Stomach (tissue), 9 donors: ENCODE measurements around the gene COBL. TPM values are rescaled to one million over a fixed set of nuclear protein-coding genes. Genes with fewer than 3 reads are reported as not detected.
A peak's percentile ranks its signal among the peaks of the same experiment; 100 is the strongest.

ENCODE experiments used
- DNase-seq, 2 donors: peaks; one replicate each; pipeline versions ENCODE4 v3.0.0 to v3.0.0-alpha.2; 2013 to 2019
- H3K27ac ChIP-seq, 5 donors: fragments of 200-600 bp in 4 of 5; sonication (generic) in 4 of 5; one replicate each; pipeline ENCODE4 v1.5.1; 2013 to 2019; ENCODE audit warnings: mild to moderate bottlenecking in 1 of 5, moderate library complexity in 1 of 5
- H3K27me3 ChIP-seq, 3 donors: fragments of 200-600 bp; sonication (generic); one replicate each; pipeline ENCODE4 v1.5.1; 2017 to 2019; ENCODE audit warnings: mixed run types in 1 of 3
- H3K36me3 ChIP-seq, 4 donors: fragments of 200-600 bp; sonication (generic); 1 replicate in 3 of 4; 2 replicates in 1 of 4; pipeline ENCODE4 v1.5.1; 2016 to 2019
- H3K4me1 ChIP-seq, 4 donors: fragments of 200-600 bp; sonication (generic); one replicate each; pipeline ENCODE4 v1.5.1; 2016 to 2019
- H3K4me3 ChIP-seq, 4 donors: fragments of 200-600 bp; sonication (generic) in 3 of 4; one replicate each; pipeline ENCODE4 v1.5.1; 2016 to 2019; ENCODE audit warnings: mild to moderate bottlenecking in 1 of 4
- H3K9me3 ChIP-seq, 4 donors: fragments of 200-600 bp; sonication (generic); one replicate each; pipeline ENCODE4 v1.5.1; 2016 to 2019
- EP300 ChIP-seq: sonication (generic); formaldehyde crosslinking; IDR thresholded peaks from one replicate; pipeline ENCODE4 v1.6.1; 2017; ENCODE audit warnings: antibody characterized with exemption
- POLR2A ChIP-seq, 4 donors: fragments of 450-650 bp; IDR thresholded peaks; one replicate each; pipeline ENCODE4 v1.6.1; 2016; ENCODE audit warnings: antibody characterized with exemption in 4 of 4, control low read depth in 2 of 4, mild to moderate bottlenecking in 1 of 4, moderate library complexity in 1 of 4
- POLR2AphosphoS5 ChIP-seq, 3 donors: sonication (generic); formaldehyde crosslinking; IDR thresholded peaks; one replicate each; pipeline ENCODE4 v1.6.1; 2016; ENCODE audit warnings: antibody characterized with exemption in 3 of 3
- WGBS, 5 donors: extraction: QIAGEN DNeasy Blood & Tissue Kit in 3 of 5; methylation state at CpG; one replicate each; pipeline versions ENCODE4 v1.1.5 to v1.1.7; 2013 to 2018; 5-methylcytosine and 5-hydroxymethylcytosine counted together
- intact Hi-C: fragments of 100-400 bp; cut with DNase I; formaldehyde crosslinking; loops from one replicate; pipeline ENCODE4 v1.15.1; 2023; ENCODE audit warnings: low total_unique reads
- polyA plus RNA-seq, 3 donors: library from polyadenylated mRNA; stranded (reverse); fragments of 200-250 nt; gene quantifications; one replicate each; pipeline ENCODE4 v1.2.3, GENCODE V29; 2013
- total RNA-seq, 5 donors: library from RNA; depleted of rRNA; stranded (reverse); fragments of >200 nt; gene quantifications; one replicate each; pipeline versions ENCODE4 v1.1.0 to v1.2.3, GENCODE V29; 2014 to 2016
- TF ChIP-seq, protein P1 (sequence below), 7 experiments: fragments of 450-650 bp in 4 of 7; fragments of 200-600 bp in 3 of 7; sonication (generic) in 3 of 7; IDR thresholded peaks; one replicate each; pipeline ENCODE4 v1.5.1; 2016 to 2019; ENCODE audit warnings: antibody characterized with exemption in 7 of 7, control low read depth in 2 of 7, mild to moderate bottlenecking in 1 of 7
- donor health status: healthy with polysubstance abuse.
- donor health status: Bipolar disorder and iron deficiency.
- donor health status: healthy.

The COBL gene
- total and polyA plus RNA-seq, 8 donors, result 4.9 to 79.9 (median 16.0) TPM

DNA sequence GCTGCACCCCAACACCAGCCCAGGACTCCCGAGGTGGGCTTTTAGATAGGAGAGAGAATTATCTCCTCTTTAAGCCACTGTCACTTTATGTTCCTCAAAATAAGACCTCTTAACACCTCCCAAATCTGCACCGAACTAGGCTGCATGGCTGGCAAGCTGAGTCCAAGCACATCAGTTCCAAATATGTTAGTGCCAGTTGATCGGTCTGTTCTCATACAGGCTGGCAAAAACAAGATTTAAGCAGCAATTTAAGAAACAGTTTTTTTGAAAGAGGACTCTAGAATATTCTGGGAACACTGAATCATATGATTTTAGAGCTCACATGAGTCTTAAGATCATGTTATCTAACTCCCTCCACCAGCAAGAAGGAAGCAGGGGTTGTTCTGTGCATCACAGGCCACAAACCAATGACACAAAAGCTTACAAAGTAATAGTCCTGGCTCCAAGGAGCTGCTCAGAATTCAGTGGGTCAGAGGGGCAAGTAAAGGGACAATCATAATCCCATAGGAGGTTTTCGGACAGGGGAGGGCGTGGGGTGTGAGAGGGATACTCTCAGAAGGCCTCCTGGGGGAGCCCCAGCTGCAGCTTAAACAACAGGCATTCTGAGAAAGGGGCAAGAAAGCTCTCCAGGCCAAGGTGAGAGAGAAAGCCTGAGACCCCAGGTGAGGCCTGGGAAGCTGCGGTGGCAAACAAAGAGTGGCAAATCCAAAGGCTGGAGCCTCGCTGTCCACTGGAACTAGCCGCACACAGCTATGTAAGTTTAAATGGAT, 7.1 kb downstream of the COBL start:
- TF ChIP-seq POLR2AphosphoS5 (IDR thresholded peaks at IDR 0.05) (no peak), EP300 (no peak), POLR2A (IDR thresholded peaks at IDR 0.05) (no peak)
- TF ChIP-seq, protein P1, sequence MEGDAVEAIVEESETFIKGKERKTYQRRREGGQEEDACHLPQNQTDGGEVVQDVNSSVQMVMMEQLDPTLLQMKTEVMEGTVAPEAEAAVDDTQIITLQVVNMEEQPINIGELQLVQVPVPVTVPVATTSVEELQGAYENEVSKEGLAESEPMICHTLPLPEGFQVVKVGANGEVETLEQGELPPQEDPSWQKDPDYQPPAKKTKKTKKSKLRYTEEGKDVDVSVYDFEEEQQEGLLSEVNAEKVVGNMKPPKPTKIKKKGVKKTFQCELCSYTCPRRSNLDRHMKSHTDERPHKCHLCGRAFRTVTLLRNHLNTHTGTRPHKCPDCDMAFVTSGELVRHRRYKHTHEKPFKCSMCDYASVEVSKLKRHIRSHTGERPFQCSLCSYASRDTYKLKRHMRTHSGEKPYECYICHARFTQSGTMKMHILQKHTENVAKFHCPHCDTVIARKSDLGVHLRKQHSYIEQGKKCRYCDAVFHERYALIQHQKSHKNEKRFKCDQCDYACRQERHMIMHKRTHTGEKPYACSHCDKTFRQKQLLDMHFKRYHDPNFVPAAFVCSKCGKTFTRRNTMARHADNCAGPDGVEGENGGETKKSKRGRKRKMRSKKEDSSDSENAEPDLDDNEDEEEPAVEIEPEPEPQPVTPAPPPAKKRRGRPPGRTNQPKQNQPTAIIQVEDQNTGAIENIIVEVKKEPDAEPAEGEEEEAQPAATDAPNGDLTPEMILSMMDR (IDR thresholded peaks at IDR 0.05), result no peak
- no peaks in the 10 kb centered on the region for H3K36me3 ChIP-seq
- H3K27ac ChIP-seq, result peak overlapping the region in 1 of 5 donors; percentile 15
- no peaks in the 10 kb centered on the region for H3K27me3 ChIP-seq
- WGBS, 5 donors, result 80 to 91% (median 90%) methylated on average over 8 of the region's 8 CpGs
- no peak overlapping the region for H3K4me3 ChIP-seq
- no peaks in the 10 kb centered on the region for H3K9me3 ChIP-seq
- intact Hi-C loops, result no loop called here
- H3K4me1 ChIP-seq, result peaks cover 0 to 52% (median 14%) of the 10 kb centered on the region in 4 donors
- no peak for DNase-seq

DNA sequence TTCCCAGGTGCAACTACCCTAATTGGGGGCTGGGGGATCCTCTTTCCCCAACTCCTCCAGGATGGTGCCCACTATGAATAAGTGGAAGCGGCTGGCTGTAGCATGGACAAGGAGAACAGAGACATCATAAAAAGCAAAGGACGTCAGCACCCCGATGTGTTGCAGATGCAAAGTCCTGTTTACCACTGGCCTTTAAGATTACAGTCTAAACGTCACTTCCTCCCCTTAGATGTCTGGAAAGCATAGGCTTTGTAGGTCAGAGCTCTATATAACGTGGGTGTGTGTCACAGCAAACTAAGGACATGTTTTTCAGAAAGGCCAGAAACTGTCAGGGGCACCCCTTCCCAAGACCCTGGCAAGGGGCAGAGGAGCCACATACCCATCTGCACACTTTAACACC, 7.9 kb downstream of the COBL start:
- no peaks in the 10 kb centered on the region for H3K9me3 ChIP-seq
- no peaks in the 10 kb centered on the region for H3K27me3 ChIP-seq
- DNase-seq, result no peak
- no peak overlapping the region for H3K4me3 ChIP-seq
- no peak for TF ChIP-seq POLR2AphosphoS5 (IDR thresholded peaks at IDR 0.05)
- TF ChIP-seq, protein P1 (IDR thresholded peaks at IDR 0.05), result no peak
- TF ChIP-seq EP300, result no peak
- no peak for TF ChIP-seq POLR2A (IDR thresholded peaks at IDR 0.05)
- H3K4me1 ChIP-seq, result peaks cover 0 to 44% (median 10%) of the 10 kb centered on the region in 4 donors
- H3K36me3 ChIP-seq, result no peaks in the 10 kb centered on the region
- H3K27ac ChIP-seq, result peak overlapping the region in 1 of 5 donors; percentile 39
- intact Hi-C loops, result no loop called here
- WGBS, 5 donors, result 62 to 67% (median 64%) methylated on average over 5 of the region's 5 CpGs

DNA sequence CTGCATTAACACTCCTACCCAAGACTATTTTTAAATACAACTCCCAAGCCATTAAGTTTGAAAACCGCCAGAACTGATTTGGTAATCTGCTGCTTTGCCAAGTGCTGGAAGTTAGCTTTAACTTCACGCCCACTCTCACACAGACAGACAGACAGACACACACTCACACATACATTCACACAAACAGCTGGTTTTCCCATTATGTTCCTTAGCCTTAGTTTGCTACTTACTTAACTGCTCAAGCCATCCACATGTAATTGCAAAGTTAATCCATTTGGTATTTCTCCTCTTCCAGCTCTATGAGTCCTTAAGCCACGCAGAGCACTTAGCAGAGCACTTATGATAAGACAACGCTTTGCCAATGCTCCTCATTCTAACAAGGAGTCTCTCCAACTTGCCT, 8.3 kb downstream of the COBL start:
- 27 to 61% (median 34%) methylated on average over 4 of the region's 4 CpGs for WGBS, 5 donors
- TF ChIP-seq, protein P1 (IDR thresholded peaks at IDR 0.05), result no peak
- TF ChIP-seq EP300, result no peak
- Histone ChIP-seq H3K4me3 (no peak overlapping the region), H3K27me3 (no peaks in the 10 kb centered on the region), H3K36me3 (no peaks in the 10 kb centered on the region), H3K9me3 (no peaks in the 10 kb centered on the region), H3K27ac (peak overlapping the region in 1 of 5 donors; percentile 39), H3K4me1 (peaks cover 0 to 42% (median 12%) of the 10 kb centered on the region in 4 donors)
- no peak for DNase-seq
- intact Hi-C loops, result no loop called here

DNA sequence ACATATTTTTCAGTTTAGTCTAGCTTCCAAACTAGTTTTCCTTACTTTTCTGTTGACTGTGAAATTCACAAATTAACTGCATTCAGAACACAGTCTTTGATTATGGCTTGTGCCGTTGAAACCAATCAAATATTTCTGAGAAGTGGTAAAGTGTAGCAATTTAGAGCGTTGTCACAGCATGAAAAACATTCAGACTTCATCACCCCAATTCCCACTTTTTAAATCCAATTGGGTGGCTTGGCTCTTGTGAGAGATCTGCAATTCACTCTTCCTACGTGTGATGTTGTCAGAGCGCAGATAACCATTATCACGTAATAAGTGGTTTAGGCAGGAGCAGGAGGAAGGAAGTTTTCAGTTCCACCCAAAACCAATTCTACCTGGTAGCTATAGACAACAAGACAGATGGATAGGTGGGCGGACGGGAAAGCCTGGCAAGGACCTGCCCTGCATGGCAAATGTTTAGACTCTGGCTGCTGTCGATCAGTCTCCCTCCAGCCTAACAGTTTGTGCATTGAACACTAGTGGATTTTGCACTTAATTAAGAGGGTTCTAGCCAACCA, 8.9 kb downstream of the COBL start:
- DNase-seq, result no peak
- Histone ChIP-seq H3K27ac (no peak overlapping the region), H3K27me3 (no peaks in the 10 kb centered on the region), H3K4me3 (no peak overlapping the region), H3K4me1 (peaks cover 0 to 42% (median 14%) of the 10 kb centered on the region in 4 donors), H3K36me3 (no peaks in the 10 kb centered on the region), H3K9me3 (no peaks in the 10 kb centered on the region)
- TF ChIP-seq POLR2A (IDR thresholded peaks at IDR 0.05) (no peak), POLR2AphosphoS5 (IDR thresholded peaks at IDR 0.05) (no peak), EP300 (no peak)
- TF ChIP-seq, protein P1 (IDR thresholded peaks at IDR 0.05), result no peak
- WGBS, 5 donors, result 60 to 76% (median 72%) methylated on average over 8 of the region's 8 CpGs
- intact Hi-C loops, result no loop called here
